ENCODE results near the gene ELL. TPM values are rescaled to one million over a fixed set of nuclear protein-coding genes. Genes with fewer than 3 reads are reported as not detected.
A peak's percentile ranks its signal among the peaks of the same experiment; 100 is the strongest.

ELL gene
- total and polyA plus RNA-seq, 9 of the 15 experiments (the other 6 are each of a cell fraction or from before 2014, with no cell fraction given) = 0.24 to 22.5 (median 4.1) TPM

- FAIRE-seq = peak; percentile 78
- H3K36me3 ChIP-seq (ENCODE audit: control insufficient read depth, insufficient read depth, low read length) = peaks cover 63% of the 10 kb centered on the region
- H3K79me2 ChIP-seq (ENCODE audit: control insufficient read depth, insufficient read depth, low read length) = peaks cover 73% of the 10 kb centered on the region
- ATAC-seq = no peak
- peak overlapping the region; percentile 24 for H3K4me3 ChIP-seq
- BruUV-seq (replicated peaks) = TSS peak; percentile 62
- peak; percentile 57 to 79 (median 62) for DNase-seq (ENCODE audit: extremely low read depth in 1 of 4, low spot score in 3 of 4)
- peaks cover 9% of the 10 kb centered on the region for H4K20me1 ChIP-seq (replicated peaks; ENCODE audit: control insufficient read depth, insufficient read depth, low read length)
- peaks cover 45 to 97% of the 10 kb centered on the region in 2 experiments for H3K4me1 ChIP-seq (replicated peaks in 1 of 2; ENCODE audit: control insufficient read depth in 2 of 2, insufficient read depth in 2 of 2, low read length in 2 of 2)
- no peaks in the 10 kb centered on the region for H3K9me3 ChIP-seq (replicated peaks; ENCODE audit: control insufficient read depth, insufficient read depth, low read depth, low read length)
- H3K4me2 ChIP-seq (ENCODE audit: insufficient read depth, low read length) = peak overlapping the region; percentile 32; the same call in 1 of the 2 replicates
- H3K9ac ChIP-seq (ENCODE audit: insufficient read depth in 1 of 2, low read depth in 2 of 2, low read length in 2 of 2) = peak overlapping the region in 1 of 2 experiments; percentile 85; a peak in 2 of 4 replicates
- 12% methylated on average over 19 of the region's 60 CpGs for WGBS (ENCODE audit: insufficient coverage, low coverage, missing lambda C conversion rate)
- in situ Hi-C loops (cut with MboI) (no loop called here), intact Hi-C loops (cut with micrococcal nuclease) (no loop called here)
- ChIA-PET CTCF (ENCODE audit: low intra/inter-chr PET ratio) (interaction anchor here (0.7 kb wide), 1 partner anchor 31 kb away, joined by 3 read pairs; no protein-coding TSS in a partner anchor), POLR2A (interaction anchor here (0.5 to 1.2 kb wide), 4 partner anchors 8 to 154 kb away, joined by 3 read pairs; no protein-coding TSS in a partner anchor)
- no peaks in the 10 kb centered on the region for H3K27me3 ChIP-seq (ENCODE audit: control insufficient read depth in 2 of 2, insufficient read depth in 2 of 2, low read length in 2 of 2)
- no peaks in the 10 kb centered on the region for H3K9me1 ChIP-seq (ENCODE audit: control insufficient read depth, insufficient read depth, low read length)
- no peak overlapping the region for H2AFZ ChIP-seq (ENCODE audit: low read depth, low read length)
- H3K27ac ChIP-seq (ENCODE audit: extremely low read depth, low read depth, low read length) = peak overlapping the region; percentile 67; the same call in 2 of the 3 replicates
- TF ChIP-seq POLR2AphosphoS2 (IDR thresholded peaks at IDR 0.05; ENCODE audit: low read length) = peak; percentile 93; the same call in 1 of the 2 replicates
- TF ChIP-seq ZBTB8A (IDR thresholded peaks at IDR 0.05; ENCODE audit: partially characterized antibody) = no peak
- TF ChIP-seq HMG20B (CRISPR knock-in tag; IDR thresholded peaks at IDR 0.05) = 0 out of 2 replicates have a peak, but pooled peaks have one; percentile 75
- peak; percentile 71 for TF ChIP-seq HBP1 (CRISPR knock-in tag; IDR thresholded peaks at IDR 0.05)
- TF ChIP-seq CAMTA2 (CRISPR knock-in tag; conservative IDR thresholded peaks at IDR 0.05) = peak; percentile 31; the same call in 1 of the 2 replicates
- TF ChIP-seq MYC (IDR thresholded peaks at IDR 0.05; ENCODE audit: low read depth, low read length) = no peak
- peak; percentile 49; the same call in 1 of the 2 replicates for TF ChIP-seq MYC (CRISPR knock-in tag; IDR thresholded peaks at IDR 0.05; ENCODE audit: borderline replicate concordance, low read depth)
- peak; percentile 2 for TF ChIP-seq NFYB (IDR thresholded peaks at IDR 0.05; ENCODE audit: extremely low read depth, insufficient read length)
- peak; percentile 68; the same call in 1 of the 2 replicates for TF ChIP-seq ZBTB7A (IDR thresholded peaks at IDR 0.05; ENCODE audit: borderline replicate concordance, control insufficient read depth, low read depth, low read length)
- no peak for TF ChIP-seq NR4A1 (CRISPR knock-in tag; IDR thresholded peaks at IDR 0.05)
- TF ChIP-seq NR4A1 (tag; IDR thresholded peaks at IDR 0.05) = no peak
- TF ChIP-seq ZFX (CRISPR knock-in tag; IDR thresholded peaks at IDR 0.05) = 0 out of 2 replicates have a peak, but pooled peaks have one; percentile 1
- TF ChIP-seq ZNF780A (CRISPR knock-in tag; IDR thresholded peaks at IDR 0.05) = no peak
- no peak for TF ChIP-seq JUNB (CRISPR knock-in tag; conservative IDR thresholded peaks at IDR 0.05)
- TF ChIP-seq HNRNPK (IDR thresholded peaks at IDR 0.05; ENCODE audit: low read depth, low read length, poor library complexity, severe bottlenecking) = no peak
- TF ChIP-seq NCOR1 (IDR thresholded peaks at IDR 0.05) = 0 out of 2 replicates have a peak, but pooled peaks have one; percentile 4
- TF ChIP-seq VEZF1 (CRISPR knock-in tag; IDR thresholded peaks at IDR 0.05) = peak; percentile 91
- TF ChIP-seq, protein P1, sequence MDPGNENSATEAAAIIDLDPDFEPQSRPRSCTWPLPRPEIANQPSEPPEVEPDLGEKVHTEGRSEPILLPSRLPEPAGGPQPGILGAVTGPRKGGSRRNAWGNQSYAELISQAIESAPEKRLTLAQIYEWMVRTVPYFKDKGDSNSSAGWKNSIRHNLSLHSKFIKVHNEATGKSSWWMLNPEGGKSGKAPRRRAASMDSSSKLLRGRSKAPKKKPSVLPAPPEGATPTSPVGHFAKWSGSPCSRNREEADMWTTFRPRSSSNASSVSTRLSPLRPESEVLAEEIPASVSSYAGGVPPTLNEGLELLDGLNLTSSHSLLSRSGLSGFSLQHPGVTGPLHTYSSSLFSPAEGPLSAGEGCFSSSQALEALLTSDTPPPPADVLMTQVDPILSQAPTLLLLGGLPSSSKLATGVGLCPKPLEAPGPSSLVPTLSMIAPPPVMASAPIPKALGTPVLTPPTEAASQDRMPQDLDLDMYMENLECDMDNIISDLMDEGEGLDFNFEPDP (CRISPR knock-in tag; IDR thresholded peaks at IDR 0.05) = 0 out of 2 replicates have a peak, but pooled peaks have one; percentile 16
Measured at GRCh38 chr19:18433735-18434398, 88.0 kb downstream of the ELL start.
